ENCODE measurements around the gene HCCS. TPM values are rescaled to one million over a fixed set of nuclear protein-coding genes. Genes with fewer than 3 reads are reported as not detected.

The HCCS gene
- total and polyA plus RNA-seq, 2 of the 8 experiments (the other 6 are each of a cell fraction or from before 2014, with no cell fraction given), result 11.9 to 29.9 TPM

GRCh38 chrX:11131146-11131545 lies 20.0 kb downstream of the HCCS start (continued):
- TF ChIP-seq RNF2 (IDR thresholded peaks at IDR 0.05; ENCODE audit: borderline replicate concordance, low read depth, low read length, missing control alignments, poor library complexity, severe bottlenecking) (no peak), SUZ12 (IDR thresholded peaks at IDR 0.05; ENCODE audit: low read length) (no peak), POLR2A (IDR thresholded peaks at IDR 0.05; ENCODE audit: control extremely low read depth in 1 of 2, low read depth in 2 of 2, low read length in 2 of 2) (no peak)
- TF ChIP-seq, protein P1, sequence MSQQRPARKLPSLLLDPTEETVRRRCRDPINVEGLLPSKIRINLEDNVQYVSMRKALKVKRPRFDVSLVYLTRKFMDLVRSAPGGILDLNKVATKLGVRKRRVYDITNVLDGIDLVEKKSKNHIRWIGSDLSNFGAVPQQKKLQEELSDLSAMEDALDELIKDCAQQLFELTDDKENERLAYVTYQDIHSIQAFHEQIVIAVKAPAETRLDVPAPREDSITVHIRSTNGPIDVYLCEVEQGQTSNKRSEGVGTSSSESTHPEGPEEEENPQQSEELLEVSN (IDR thresholded peaks at IDR 0.05), result no peak

All from H1 (cell line).